HCEC 1CT (cell line): ENCODE measurements around the gene SPTAN1.
"Not testable (repeated sequence)": the region's sequence is repeated elsewhere in the genome, so short reads cannot be mapped to it uniquely, and the experiment has no call there.

Experiments
- DNase-seq: peaks from one replicate; pipeline ENCODE4 v3.0.0-alpha.2; 2017

The SPTAN1 gene

DNA sequence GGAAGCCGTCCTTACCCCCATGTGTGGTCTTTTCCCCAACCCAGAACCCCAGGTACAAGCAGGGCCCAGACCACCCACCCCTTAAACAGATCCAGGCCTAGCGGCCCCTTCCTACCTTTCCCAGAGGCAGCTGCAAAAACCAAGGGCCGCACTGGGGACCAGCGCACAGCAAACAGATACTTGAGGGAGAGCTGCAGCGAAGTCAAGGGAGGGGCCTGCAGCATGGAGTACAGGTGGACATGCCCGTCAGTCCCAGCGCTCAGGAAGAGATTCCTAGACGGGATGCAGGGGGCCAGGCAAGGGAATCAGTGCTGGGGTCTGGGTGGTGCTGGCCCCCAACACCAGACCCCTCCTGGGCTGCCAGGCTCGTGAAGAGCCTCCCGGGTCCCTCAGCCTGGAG, 81.7 kb downstream of the SPTAN1 start:
- DNase-seq, result no peak

DNA sequence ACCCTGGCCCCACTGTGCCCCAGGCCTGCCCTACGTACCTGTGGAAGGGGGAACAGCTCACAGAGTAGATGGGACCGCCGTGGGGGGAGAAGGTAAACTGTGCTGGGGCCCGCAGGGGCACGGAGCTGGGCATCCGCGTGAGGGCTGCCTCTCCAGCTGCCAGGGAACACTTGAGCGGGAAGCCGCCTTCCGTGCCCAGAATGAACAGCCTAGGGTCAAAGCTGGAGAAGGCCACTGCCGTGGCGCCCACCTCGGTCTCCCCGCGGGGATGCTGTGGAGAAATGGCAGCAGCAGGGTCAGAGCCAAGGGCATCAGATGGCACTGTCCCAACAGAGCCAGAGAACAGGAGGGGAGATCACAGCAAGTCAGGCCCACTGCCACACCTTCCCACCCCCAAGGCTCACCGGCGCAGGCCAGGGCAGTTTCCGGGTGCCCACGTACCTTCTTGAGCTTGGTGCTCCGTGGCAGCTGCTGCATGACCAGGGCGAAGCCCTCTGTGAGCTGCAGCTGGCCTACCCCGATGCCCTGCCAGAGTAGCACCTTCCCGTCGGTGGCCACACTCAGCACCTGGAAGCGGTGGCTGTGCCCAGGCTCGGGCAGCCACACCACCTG, 82.4 kb downstream of the SPTAN1 start:
- DNase-seq, result no peak

DNA sequence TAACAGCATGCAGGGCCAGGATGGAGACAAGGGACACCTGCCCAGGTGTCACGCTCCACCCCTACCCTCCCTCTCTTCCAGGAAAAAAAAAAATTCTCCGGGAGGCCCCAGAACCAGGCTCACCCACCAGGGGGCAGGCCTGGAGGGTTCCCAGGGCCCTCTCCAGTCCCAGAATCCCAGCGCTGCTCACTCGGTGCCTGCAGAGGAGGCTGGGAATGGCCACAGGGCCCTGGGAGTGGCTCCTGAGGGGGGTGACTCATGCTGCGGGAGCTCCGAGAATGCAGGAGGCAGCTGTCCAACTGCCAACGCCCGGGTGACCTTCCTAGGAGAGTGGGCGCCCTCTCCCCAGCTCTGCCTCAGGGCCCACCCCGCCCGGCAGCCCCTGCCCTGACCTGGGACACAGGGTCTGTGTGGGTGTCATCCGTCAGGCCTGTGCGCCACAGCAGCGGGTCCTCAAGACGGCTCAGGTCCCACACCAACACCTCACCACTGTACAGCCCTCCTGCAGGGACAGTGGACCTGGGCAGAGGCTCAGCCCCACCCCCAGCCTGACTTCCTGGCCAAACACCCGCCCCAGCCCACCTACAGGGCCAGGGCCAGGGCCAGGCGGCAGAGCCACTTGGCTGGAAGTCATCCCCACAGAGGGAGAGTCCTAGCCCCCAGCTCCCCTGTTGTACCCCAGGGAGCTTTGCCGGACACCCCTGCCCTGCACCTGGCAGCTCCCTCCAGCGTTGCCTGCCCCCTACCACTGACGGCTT, 83.1 kb downstream of the SPTAN1 start:
- peak; percentile 97 for DNase-seq

DNA sequence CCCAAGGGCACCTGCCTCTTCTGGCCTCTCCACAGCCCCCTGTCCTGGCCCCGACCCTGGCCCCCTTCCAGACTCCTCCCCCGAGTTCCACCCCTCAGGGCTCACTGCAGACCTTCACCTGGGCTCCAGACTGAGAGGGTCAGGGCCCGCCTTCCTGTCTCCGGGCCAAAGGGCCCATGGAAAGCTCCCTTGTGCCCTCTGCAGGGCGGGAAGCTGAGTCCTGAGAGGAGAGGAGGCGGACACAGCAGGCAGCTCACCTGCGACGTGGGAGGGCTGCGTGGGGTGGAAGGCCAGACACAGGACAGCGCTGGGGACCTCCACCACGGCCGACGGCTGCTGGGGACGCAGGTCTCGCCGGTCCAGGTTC, 83.6 kb downstream of the SPTAN1 start:
- DNase-seq, result peak; percentile 13

DNA sequence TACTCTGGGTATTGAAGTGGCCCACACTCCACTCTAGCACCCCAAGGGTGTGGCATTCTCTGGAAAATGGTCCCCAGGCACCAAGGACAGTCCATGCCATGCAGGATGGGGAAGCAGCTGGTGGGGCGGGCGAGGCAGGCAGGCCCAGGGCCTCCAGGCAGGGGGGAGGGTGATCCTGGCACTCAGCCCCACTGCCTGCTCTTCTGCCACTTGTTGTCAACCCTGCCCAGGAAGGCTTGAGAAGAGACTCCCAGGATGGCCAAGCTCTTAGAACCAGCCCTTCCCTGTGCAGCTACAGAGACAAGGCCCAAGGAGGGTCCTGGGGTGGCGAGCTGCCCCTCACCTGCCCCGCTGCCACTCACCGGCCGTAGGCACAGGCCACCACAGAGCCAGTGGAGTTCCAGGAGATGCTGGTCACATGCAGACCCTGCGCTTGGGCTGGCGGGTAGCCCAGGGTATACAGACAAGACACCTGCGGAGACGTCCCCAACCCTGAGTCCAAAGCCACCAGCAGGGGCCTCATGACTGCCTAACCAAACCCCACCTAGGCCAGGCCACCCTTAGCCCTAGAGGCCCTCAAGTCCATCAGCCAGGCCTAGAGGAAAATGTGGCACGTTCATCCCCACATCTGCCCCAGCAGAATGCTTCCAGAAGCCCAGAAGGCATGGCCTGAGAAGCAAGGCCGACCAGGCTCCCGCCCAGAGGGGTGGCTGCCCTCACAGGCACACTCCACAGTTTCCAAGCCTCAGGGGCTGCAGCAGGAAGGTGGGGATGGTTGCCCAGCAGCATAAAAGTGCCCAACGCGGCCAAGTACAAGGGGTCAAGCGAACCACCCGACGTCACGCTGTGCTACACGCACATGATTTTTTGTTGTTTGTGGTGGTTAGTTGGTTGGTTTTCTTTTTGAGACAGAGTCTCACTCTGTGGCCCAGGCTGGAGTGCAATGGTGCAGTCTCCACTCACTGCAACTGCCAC, 84.5 kb downstream of the SPTAN1 start:
- DNase-seq, result no peak

DNA sequence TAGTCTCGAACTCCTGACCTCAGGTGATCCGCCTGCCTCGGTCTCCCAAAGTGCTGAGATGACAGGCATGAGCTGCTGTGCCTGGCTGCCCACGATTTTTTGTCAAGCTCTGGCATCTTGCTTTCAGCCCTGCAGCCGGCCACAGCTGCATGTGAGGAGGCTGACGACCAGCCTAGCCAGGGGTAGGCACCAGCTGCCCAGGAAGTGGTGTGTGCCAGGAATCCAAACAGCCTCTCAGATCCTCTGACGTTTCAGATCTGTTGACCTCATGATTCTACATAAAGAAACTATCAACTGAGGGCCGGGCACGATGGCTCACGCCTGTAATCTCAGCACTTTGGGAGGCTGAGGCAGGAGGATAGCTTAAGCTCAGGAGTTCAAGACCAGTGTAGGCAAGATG, 85.3 kb downstream of the SPTAN1 start:
- DNase-seq, result peak; percentile 25

DNA sequence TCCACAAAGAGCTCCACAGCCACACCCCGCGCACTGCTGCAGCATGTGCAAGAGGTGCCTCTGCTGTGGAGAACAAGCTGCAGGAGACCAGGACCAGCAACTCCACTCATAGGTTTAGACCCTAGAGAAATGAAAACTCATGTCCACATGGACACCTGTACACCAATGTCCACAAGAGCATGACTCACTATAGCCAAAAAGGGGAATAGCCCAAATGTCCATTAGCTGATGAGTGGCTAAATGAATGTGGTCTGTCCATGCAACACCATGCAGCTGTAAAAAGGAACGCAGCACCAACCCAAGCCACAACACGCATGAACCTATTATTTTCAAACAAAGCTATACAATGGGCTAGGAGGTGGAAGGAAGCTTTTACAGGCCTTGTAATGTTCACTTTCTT, 86.2 kb downstream of the SPTAN1 start:
- DNase-seq, result no peak

DNA sequence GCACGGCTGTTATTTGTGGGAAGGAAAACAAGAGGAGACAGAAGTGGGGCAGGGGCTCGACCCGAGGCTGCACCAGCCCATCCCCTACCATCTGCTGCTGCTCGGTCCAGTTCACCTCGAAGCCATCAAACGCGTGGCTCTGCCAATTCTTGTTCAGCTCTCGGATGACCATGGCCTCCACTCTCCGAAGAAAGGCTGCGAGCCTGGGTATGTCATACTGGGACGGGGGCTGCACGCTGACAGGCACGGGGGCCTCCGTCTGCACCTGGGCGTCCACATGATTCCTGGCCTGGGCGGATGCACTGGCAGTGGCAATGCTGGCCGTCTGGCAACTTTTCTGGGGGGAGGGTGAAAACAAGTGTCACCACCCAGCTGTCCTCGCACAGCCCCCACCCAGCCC, 88.2 kb downstream of the SPTAN1 start:
- no peak for DNase-seq

DNA sequence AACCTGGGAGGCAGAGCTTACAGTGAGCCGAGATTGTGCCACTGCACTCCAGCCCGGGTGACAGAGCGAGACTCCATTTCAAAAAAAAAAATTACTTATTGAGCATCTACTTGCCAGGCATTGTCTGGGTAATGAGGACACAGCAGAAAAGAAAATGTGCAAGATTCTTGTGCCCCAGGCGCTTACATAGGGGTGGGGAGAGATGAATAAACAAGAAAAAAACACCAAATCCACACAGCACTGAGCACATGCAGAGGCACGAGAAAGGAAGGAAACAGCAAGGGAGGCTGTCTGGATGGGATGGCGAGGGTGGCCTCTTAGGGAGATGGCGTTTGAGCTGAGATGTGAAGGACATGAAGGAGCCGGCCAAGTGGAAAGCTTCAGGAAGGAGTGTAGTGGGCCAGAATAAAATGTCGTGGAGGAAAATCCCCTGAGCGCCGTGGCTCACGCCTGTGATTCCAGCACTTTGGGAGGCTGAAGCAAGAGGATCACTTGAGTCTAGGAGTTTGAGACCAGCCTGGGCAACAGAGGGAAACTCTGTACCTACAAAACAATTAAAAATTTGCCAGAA, 90.4 kb downstream of the SPTAN1 start:
- DNase-seq, result no peak

DNA sequence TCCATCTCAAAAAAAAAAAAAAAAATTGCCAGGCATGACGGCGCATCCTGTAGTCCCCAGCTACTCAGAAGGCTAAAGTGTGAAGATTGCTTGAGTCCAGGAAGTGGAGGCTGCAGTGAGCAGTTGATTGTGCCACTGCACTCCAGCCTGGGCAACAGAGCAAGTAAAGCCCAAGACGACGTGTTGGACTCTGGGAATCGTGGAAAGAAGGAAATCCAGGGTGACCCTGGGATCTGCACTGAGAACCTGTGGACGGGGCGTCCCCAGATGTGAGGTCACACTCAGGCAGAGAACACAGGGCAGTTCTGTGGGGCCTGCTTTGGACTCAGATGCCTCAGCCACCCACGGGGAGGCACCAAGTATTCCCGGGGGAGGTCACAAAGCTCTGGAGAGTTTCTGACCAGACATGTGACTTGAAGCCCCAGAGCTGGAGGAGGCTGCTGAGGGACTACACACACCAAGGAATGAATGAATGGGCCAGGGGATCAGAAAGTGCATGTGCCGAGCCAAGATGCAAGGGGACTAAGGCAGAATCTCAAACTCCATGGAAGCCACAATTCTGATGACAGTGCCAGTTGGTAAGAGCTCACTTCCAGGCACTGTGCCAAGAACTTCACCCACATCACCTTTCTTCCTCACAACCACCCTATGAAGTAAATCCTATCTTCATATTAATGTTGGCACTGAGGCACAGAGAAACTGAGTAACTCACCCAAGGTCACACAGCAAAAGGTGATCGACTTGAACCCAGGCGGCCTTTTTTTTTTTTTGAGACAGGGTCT, 91.3 kb downstream of the SPTAN1 start:
- no peak for DNase-seq

DNA sequence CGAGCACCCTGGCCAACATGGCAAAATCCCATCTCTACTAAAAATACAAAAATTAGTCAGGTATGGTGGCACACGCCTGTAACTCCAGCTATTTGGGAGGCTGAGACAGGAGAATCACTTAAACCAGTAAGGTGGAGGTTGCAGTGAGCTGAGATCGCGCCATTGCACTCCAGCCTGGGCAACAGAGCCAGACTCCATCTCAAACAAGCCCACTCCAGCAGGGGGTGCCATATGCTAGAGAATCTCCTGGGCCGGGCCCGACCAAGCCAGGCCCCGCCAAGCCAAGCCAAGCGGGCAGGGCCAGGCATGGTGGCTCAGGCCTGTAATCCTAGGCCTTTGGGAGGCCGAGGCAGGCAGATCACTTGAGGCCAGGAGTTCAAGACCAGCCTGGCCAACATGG, 95.8 kb downstream of the SPTAN1 start:
- peak; percentile 31 for DNase-seq

DNA sequence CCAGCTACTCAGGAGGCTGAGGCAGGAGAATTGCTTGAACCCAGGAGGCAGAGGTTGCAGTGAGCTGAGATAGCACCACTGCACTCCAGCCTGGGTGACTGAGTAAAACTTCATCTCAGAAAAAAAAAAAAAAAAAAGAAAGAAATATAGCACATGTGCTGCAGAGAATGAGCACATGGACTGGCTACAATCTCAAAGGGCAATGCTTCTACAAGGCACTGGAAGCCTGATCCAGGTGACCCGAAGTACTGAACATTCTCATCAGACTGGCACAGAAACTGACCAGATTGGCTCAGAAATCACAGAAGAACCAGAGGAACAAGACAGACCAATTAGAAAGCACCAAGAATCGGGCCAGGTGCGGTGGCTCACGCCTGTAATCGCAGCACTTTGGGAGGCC, 99.4 kb downstream of the SPTAN1 start:
- DNase-seq, result no peak

DNA sequence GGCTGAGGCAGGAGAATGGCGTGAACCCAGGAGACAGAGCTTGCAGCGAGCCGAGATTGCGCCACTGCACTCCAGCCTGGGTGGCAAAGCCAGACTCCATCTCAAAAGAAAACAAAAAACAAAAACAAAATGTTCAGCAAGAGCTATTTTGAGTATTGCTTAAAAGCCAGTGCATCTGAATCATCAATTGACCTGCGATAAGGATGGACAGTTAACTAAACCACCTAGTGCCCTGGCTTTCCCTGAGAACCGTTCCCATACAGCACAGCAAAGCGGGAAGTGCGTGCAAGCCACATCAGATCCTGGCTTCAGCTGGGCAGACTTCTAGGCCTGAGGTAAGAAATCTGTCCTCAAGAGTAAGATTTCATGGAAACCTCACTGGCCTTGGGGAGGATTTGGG, 101.5 kb downstream of the SPTAN1 start:
- DNase-seq, result no peak

DNA sequence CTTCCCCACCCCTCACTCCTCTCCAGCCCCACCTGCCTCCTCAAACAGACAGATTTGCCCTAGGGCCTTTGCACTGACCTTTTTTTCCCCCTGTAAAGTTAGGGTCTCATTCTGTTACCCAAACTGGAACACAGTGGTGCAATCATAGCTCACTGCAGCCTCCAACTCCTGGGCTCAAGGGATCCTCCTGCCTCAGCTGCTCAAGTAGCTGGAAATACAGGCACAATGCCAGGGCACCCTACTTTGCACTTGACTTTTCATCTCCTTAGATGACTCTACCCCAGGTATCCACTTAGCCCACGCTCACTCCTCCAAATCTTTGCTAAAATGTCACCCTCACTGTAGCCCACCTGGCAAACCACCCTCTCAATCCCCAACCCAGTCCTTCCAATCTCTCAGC, 102.1 kb downstream of the SPTAN1 start:
- DNase-seq, result no peak

DNA sequence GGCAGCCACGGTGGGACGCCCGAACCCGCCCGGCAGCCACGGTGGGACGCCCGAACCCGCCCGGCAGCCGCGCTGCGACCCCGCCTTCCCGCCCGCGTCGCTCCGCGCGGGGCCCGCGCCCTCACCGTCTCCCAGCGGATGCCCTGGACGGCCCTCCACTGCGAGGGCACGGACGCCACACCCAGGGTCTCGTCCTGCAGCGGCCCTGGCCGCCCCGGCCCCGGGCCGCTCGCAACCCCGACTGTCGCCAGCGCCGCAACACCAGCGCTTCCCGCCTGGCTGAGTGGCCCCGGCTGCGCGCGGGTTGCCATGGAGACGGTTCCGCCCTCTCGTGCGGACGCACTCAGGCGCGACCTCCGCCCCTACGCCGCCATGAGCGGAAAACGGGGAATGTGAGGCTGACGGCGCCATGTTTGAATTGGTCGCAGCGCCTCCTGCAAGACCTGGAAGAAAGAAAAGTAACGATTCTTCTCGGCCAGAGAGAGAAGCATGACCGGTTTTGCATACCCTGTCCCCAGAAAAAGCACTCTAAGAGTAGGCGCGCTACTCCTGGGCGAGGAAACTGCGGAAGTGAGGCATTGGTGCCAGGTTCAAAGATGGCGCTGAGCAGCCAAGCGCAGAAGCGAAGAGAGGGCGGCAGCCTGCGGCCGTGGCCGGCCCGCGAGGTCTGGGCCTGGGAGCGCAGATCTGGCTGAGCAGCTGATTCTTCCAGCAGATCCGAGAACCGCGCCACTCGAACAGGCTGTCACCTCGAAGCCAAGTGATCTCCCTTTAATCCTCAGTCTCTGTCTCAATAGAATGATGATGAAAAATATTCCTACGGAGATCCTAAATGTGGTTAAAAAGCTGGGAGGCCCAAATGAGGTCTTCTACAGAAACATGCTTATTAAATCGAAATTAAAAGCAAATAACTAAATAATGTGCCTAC, 104.3 kb downstream of the SPTAN1 start, which contains the start of gene DYNC2I2:
Gene DYNC2I2, minus strand, starts transcription at position 432 of the 928 bp plus-strand sequence. Its CDS starts 121 bp downstream, at position 311.
- DNase-seq, result peak; percentile 92

DNA sequence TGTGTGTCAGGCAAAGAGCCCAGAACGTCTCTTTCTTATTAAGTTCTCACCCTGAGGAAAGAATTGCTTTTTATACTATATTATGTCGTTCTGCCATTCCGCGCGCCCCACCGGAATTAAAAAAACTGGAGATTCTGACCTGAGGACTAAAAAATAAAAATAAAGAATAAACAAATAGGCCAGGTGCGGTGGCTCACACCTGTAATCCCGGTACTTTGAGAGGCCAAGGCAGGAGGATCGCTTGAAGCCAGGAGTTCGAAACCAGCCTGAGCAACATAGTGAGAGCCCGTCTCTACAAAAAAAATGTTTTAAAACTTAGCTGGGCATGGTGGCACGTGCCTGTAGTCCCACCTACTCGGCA, 104.9 kb downstream of the SPTAN1 start:
- DNase-seq, result no peak

DNA sequence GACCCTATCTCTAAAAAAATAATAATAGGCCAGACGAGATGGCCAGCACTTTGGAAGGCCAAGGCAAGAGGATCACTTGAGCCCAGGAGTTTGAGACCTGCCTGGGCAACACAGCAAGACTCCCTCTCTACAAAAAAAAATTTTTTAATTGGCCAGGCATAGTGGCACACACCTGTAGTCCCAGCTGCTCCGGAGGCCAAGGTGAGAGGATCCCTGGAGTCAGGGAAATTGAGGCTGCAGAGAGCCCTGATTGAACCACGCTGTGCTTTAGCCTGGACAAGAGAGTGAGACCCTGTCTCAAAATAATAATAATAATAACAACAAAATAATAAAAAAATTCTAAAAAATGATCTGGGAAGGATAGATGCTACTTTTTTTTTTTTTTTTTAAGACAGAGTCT, 105.4 kb downstream of the SPTAN1 start:
- no peak for DNase-seq

DNA sequence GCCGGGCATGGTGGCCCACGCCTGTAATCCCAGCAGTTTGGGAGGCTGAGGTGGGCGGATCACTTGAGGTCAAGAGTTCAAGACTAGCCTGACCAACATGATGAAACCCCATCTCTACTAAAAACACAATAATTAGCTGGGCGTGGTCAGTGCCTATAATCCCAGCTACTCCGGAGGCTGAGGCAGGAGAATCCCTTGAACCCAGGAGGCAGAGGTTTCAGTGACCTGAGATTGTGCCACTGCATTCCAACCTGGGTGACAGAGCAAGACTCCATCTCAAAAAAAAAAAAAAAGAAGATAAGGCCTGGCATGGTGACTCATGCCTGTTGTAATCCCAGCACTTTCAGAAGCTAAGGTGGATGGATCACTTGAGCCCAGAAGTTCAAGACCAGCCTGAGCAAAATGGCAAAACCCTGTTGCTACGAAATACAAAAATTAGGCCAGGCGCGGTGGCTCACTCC, 114.1 kb downstream of the SPTAN1 start:
- DNase-seq, result not testable (repeated sequence)

DNA sequence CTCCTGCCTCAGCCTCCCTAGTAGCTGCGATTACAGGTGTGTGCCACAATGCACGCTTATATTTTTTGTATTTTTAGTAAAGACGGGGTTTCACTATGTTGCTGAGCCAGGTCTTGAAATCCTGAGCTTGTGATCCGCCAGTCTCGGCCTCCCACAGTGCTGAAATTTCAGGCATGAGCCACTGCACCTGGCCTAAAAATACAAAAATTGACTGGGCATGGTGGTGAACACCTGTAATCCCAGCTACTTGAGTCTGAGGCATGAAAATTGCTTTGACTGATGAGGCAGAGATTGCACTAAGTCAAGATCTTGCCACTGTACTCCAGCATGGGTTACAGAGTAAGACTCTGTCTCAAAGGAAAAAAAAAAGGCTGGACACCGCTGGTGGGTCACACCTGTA, 117.4 kb downstream of the SPTAN1 start:
- no peak for DNase-seq

DNA sequence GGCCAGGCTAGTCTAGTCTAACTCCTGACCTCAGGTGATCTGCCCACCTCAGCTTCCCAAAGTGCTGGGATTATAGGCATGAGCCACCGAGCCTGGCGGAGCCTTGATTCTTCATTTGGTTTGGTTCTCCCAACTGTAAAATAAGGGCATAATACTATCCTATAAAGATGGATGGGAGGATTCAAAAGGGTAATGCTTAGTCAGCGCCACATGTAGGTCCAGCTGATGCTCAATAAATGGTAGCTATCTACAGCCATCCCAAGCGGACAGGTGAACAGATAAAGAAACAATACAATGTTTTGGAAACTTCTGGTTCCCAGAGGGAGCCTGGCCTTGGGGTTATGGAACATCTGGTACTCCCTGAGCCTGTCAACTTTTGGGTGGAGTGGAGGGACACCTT, 123.0 kb downstream of the SPTAN1 start:
- DNase-seq, result no peak

DNA sequence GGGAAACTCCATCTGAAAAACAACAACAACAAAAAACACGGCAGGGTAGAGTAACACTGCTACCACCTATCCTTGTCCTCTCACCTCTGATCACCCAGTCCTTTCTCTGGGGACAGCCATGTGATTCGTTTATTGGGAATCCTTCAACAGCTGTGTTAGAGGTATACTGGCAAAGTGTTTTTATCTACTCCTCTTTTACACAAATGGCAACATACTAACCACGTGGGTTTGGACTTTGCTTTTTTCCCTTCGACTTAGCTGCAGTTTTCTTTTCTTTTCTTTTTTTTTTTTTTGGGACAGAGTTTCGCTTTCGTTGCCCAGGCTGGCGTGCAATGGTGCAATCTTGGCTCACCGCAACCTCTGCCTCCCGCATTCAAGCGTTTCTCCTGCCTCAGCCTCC, 125.4 kb downstream of the SPTAN1 start:
- DNase-seq, result no peak
